Activated CD4-positive, alpha-beta T cell treated with anti-CD3 and anti-CD28 coated beads, Interleukin-2, amount 10 ng/mL, durations not matched to agents 24 days and 14 days (primary cell): Measurements from ENCODE around the gene LBH. TPM values are rescaled to one million over a fixed set of nuclear protein-coding genes. Genes with fewer than 3 reads are reported as not detected.

Experiments
- DNase-seq: peaks from one replicate; pipeline ENCODE4 v3.0.0; 2022
- H3K27ac Mint-ChIP-seq: one replicate; pipeline ENCODE4 v1.8.0; 2022; ENCODE audit warnings: mild to moderate bottlenecking, mixed read lengths
- H3K27me3 Mint-ChIP-seq: one replicate; pipeline ENCODE4 v1.8.0; 2022; ENCODE audit warnings: mixed read lengths
- H3K36me3 Mint-ChIP-seq: one replicate; pipeline ENCODE4 v1.8.0; 2022; ENCODE audit warnings: low read depth, mild to moderate bottlenecking, mixed read lengths
- H3K4me1 Mint-ChIP-seq: one replicate; pipeline ENCODE4 v1.8.0; 2021; ENCODE audit warnings: mixed read lengths
- H3K4me3 Mint-ChIP-seq: one replicate; pipeline ENCODE4 v1.8.0; 2022; ENCODE audit warnings: mild to moderate bottlenecking, moderate library complexity, mixed read lengths
- H3K9me3 Mint-ChIP-seq: one replicate; pipeline ENCODE4 v1.8.0; 2021; ENCODE audit warnings: mixed read lengths
- intact Hi-C: fragments of 100-400 bp; cut with micrococcal nuclease; formaldehyde crosslinking; loops from one replicate; pipeline ENCODE4 v1.15.1; 2023
- total RNA-seq: library from RNA; stranded (reverse); gene quantifications from 2 replicates; pipeline ENCODE4 v1.2.3, GENCODE V29; 2022

Gene LBH
- total RNA-seq, 1 donor from 2014 or later = 176 TPM

DNA sequence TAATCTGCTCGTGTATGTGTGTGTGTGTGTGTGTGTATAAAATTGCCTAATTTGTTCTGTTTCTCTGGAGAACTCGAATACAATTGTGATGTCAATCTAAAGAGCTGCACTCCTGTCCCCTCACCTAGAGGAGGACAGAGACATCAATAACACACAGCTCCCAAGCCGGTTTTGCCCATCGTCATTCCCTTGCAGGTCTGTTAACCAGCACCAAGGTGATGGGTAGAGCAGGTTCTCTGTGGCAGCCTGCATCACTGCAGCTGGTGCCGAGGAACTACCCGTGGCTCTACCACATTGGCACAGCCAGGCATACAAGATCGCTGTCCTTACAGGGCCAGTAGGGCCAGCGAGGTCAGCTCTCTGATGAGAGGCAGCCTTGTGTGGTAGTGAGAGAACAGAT is 41.0 kb downstream of the LBH start:
- no peaks in the 10 kb centered on the region for H3K27me3 Mint-ChIP-seq
- peak overlapping the region; percentile 99 for H3K27ac Mint-ChIP-seq
- no peak overlapping the region for H3K4me3 Mint-ChIP-seq
- intact Hi-C loops = no loop called here
- DNase-seq = no peak
- peaks cover 7% of the 10 kb centered on the region for H3K36me3 Mint-ChIP-seq
- H3K9me3 Mint-ChIP-seq = peaks cover 8% of the 10 kb centered on the region
- peaks cover 75% of the 10 kb centered on the region for H3K4me1 Mint-ChIP-seq

DNA sequence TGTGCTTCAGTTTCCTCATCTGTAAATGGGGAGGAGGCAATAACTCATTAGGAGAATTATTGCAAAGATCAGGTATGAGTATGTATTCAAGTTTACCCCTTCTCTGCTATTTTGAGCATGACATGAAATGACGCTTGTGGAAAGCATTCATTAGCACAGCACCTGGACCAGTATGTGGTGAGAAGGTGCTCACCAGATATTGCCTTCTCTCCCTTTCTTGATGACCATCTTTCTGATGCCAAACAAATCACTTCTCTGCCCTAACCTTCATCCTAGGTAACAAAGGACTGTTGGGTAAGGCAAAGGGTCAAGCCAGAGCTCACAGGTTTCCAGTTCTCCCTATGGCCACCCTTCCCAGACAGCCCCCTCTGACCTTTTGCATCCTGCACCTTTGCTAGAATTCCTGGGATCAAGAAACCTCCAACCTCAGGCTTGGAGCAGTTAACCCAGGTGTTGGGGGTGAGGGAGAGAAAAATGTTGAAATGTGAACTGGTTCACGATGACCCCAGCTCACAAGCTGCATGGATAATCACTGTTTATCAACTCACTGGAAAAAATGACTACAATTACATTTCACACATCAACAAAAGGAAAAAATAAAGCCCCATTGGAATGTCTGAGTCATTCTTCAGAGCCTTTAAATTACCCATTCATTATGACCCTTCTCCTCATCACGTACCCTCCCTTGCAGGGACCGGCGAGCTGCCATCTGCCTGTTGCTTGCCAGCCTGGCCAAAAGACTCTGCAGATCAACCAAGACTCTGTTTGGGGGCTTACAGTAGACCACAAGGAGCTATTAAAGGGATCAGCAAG is 41.6 kb downstream of the LBH start:
- intact Hi-C loops = loop anchor here (1.0 kb wide), 7 partner anchors 8 to 149 kb away; no protein-coding TSS in a partner anchor
- Mint-ChIP-seq H3K36me3 (peaks cover 6% of the 10 kb centered on the region), H3K9me3 (peaks cover 8% of the 10 kb centered on the region), H3K4me3 (peak overlapping the region; percentile 71), H3K27ac (peak overlapping the region; percentile 99), H3K27me3 (no peaks in the 10 kb centered on the region), H3K4me1 (peaks cover 74% of the 10 kb centered on the region)
- DNase-seq = no peak

DNA sequence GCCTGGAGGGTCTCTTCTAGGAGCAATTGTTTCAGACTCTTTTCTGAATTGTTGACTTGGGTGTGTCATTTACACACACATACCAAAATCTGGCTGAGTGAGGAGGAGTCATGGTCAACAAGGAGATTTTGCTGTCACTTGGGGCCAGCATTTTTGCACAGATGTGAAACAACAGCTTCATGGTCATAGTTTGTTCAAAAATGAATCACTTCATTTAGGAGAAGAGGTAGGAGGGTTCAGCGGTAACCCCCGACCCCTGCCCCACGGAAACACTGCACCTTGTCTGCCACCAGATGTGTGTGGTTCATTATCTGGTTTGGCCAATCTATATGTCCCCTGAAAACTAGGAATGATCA is 42.2 kb downstream of the LBH start:
- Mint-ChIP-seq H3K27me3 (no peaks in the 10 kb centered on the region), H3K27ac (peak overlapping the region; percentile 99), H3K36me3 (peaks cover 6% of the 10 kb centered on the region), H3K4me1 (peaks cover 73% of the 10 kb centered on the region), H3K4me3 (peak overlapping the region; percentile 71), H3K9me3 (peaks cover 8% of the 10 kb centered on the region)
- intact Hi-C loops = loop anchor here (1.0 kb wide), 7 partner anchors 8 to 149 kb away; no protein-coding TSS in a partner anchor
- no peak for DNase-seq

DNA sequence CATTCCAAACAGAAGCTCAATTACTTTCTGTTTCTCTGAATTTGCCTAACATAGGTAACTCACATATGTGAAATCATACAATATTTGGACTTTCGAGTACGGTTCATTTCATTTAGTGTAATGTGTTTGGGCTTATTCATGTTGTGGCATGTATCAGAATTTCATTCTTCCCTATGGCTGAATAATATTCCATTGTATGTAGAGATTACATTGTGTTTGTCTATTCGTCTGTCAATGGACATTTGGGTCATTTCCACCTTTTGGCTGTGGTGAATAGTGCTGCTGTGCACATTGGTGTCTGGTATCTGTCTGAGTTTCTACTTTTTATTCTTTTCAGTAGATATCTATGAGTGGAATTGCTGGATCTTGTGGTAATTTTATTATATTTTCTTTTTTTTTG is 43.9 kb downstream of the LBH start:
- Mint-ChIP-seq H3K27ac (no peak overlapping the region), H3K4me3 (no peak overlapping the region), H3K27me3 (no peaks in the 10 kb centered on the region), H3K9me3 (no peaks in the 10 kb centered on the region), H3K36me3 (peaks cover 4% of the 10 kb centered on the region), H3K4me1 (peaks cover 64% of the 10 kb centered on the region)
- intact Hi-C loops = no loop called here
- no peak for DNase-seq

DNA sequence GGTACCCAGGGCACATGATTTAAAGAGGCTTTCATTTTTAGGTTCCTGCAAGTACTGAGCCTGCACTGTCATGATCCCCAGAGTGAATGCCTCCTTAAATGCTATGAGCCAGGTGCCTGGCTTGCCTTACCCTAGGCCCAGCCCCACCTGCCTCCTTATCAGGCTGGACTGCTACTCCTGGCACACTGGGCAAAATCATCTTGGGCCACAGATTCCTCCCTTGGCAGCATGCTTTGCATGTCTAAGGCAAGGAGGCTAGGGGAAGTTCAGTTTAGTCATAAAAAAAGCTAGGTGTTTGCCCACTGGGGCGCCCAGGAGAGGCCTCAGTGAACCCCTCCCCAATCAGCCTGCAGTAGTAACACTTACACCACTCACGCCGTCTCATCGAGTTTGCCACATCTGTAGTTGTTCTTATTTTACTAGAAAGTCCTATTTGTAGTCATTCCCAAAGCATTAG is 45.1 kb downstream of the LBH start:
- H3K27ac Mint-ChIP-seq = peak overlapping the region; percentile 61
- H3K27me3 Mint-ChIP-seq = no peaks in the 10 kb centered on the region
- peaks cover 4% of the 10 kb centered on the region for H3K36me3 Mint-ChIP-seq
- no peaks in the 10 kb centered on the region for H3K9me3 Mint-ChIP-seq
- no peak for DNase-seq
- no peak overlapping the region for H3K4me3 Mint-ChIP-seq
- intact Hi-C loops = loop anchor here (1.0 to 2.0 kb wide), 2 partner anchors 12 to 22 kb away; no protein-coding TSS in a partner anchor
- H3K4me1 Mint-ChIP-seq = peaks cover 56% of the 10 kb centered on the region

GRCh38 chr2:30277582-30277981 is 46.2 kb downstream of the LBH start:
- peaks cover 48% of the 10 kb centered on the region for H3K4me1 Mint-ChIP-seq

DNA sequence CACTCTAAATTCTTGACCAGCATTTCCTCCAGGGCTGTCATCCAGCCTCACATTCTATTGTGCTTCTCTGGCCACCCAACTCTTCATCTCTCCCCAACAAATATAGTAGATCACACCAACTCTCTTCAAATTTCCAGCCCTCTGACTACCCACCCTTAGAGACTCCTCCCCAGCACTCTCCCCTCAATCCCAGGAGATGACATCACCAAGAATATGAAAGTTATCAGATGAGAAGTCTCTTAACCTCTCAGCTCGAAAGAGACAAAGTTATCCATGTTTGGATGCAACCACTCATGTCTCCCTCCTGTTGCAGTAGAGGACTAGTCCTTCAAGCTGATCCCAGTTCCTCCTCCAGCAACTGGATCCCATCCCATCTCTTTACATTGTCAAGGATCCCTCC is 47.1 kb downstream of the LBH start:
- intact Hi-C loops = no loop called here
- H3K4me1 Mint-ChIP-seq = peaks cover 39% of the 10 kb centered on the region
- H3K36me3 Mint-ChIP-seq = peaks cover under 1% of the 10 kb centered on the region
- no peaks in the 10 kb centered on the region for H3K9me3 Mint-ChIP-seq
- H3K4me3 Mint-ChIP-seq = no peak overlapping the region
- H3K27me3 Mint-ChIP-seq = no peaks in the 10 kb centered on the region
- DNase-seq = no peak
- H3K27ac Mint-ChIP-seq = no peak overlapping the region

More at GRCh38 chr2:30277582-30277981, 46.2 kb downstream of the LBH start:
- H3K9me3 Mint-ChIP-seq = no peaks in the 10 kb centered on the region
- H3K27me3 Mint-ChIP-seq = no peaks in the 10 kb centered on the region
- DNase-seq = no peak
- intact Hi-C loops = loop anchor here (2.0 kb wide), 1 partner anchor 21 kb away; no protein-coding TSS in a partner anchor
- H3K36me3 Mint-ChIP-seq = peaks cover 4% of the 10 kb centered on the region
- peak overlapping the region; percentile 64 for H3K27ac Mint-ChIP-seq
- H3K4me3 Mint-ChIP-seq = no peak overlapping the region

GRCh38 chr2:30280596-30281434 is 49.5 kb downstream of the LBH start:
- no peak overlapping the region for H3K4me3 Mint-ChIP-seq
- H3K36me3 Mint-ChIP-seq = no peaks in the 10 kb centered on the region
- no peaks in the 10 kb centered on the region for H3K9me3 Mint-ChIP-seq
- DNase-seq = no peak
- H3K4me1 Mint-ChIP-seq = peaks cover 24% of the 10 kb centered on the region
- intact Hi-C loops = no loop called here
- no peaks in the 10 kb centered on the region for H3K27me3 Mint-ChIP-seq
- H3K27ac Mint-ChIP-seq = no peak overlapping the region

GRCh38 chr2:30282081-30282480 is 50.7 kb downstream of the LBH start:
- no peak for DNase-seq
- Mint-ChIP-seq H3K36me3 (no peaks in the 10 kb centered on the region), H3K4me1 (peaks cover 22% of the 10 kb centered on the region), H3K27me3 (no peaks in the 10 kb centered on the region), H3K27ac (no peak overlapping the region), H3K9me3 (no peaks in the 10 kb centered on the region), H3K4me3 (no peak overlapping the region)
- intact Hi-C loops = no loop called here

- no peak overlapping the region for H3K4me3 Mint-ChIP-seq
- no peaks in the 10 kb centered on the region for H3K9me3 Mint-ChIP-seq
- H3K4me1 Mint-ChIP-seq = peaks cover 22% of the 10 kb centered on the region
- intact Hi-C loops = no loop called here
- H3K36me3 Mint-ChIP-seq = no peaks in the 10 kb centered on the region
- no peaks in the 10 kb centered on the region for H3K27me3 Mint-ChIP-seq
- no peak for DNase-seq
- no peak overlapping the region for H3K27ac Mint-ChIP-seq
Measured at GRCh38 chr2:30282721-30283120, 51.4 kb downstream of the LBH start.

- no peak overlapping the region for H3K27ac Mint-ChIP-seq
- no peaks in the 10 kb centered on the region for H3K36me3 Mint-ChIP-seq
- H3K4me3 Mint-ChIP-seq = no peak overlapping the region
- no peaks in the 10 kb centered on the region for H3K27me3 Mint-ChIP-seq
- peaks cover 23% of the 10 kb centered on the region for H3K4me1 Mint-ChIP-seq
- DNase-seq = no peak
- intact Hi-C loops = no loop called here
- H3K9me3 Mint-ChIP-seq = no peaks in the 10 kb centered on the region
Measured at GRCh38 chr2:30283931-30284565, 52.7 kb downstream of the LBH start.

GRCh38 chr2:30285758-30286157 is 54.4 kb downstream of the LBH start:
- Mint-ChIP-seq H3K4me3 (no peak overlapping the region), H3K4me1 (peaks cover 28% of the 10 kb centered on the region), H3K9me3 (no peaks in the 10 kb centered on the region), H3K27ac (no peak overlapping the region), H3K36me3 (no peaks in the 10 kb centered on the region), H3K27me3 (no peaks in the 10 kb centered on the region)
- DNase-seq = no peak
- intact Hi-C loops = no loop called here

DNA sequence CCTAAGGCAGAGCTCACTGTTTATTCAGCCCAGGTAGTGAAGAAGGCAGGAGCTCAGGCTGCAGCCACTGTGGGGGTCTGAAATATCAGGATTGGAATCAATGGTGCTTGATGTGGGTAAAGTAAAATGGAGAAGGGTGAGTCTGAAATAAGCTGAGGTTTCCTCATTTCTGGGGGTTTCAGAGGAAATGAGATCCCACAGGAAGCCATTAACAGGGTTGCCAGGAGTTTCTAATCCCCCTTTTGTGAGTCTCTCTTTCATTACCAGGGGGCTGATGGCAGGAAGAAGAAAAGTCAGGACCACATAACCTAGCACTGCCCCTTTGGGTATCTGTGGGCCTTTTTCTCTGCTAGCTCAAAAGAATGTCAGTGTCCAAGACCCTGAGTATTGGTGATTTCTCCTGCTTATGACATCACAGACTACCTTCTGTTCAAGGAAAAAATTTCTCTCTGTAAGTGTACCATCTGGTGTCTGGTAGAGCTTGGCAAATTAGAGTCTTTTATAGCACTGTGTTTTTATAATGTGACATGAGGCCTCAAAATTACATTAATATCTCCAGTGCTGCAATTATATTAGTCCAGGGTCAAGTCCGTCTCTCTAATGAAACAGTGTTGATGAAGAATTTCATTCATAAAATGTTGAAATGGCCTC is 56.0 kb downstream of the LBH start:
- Mint-ChIP-seq H3K4me1 (peaks cover 29% of the 10 kb centered on the region), H3K4me3 (peak overlapping the region; percentile 6), H3K27me3 (no peaks in the 10 kb centered on the region), H3K36me3 (no peaks in the 10 kb centered on the region), H3K27ac (peak overlapping the region; percentile 81), H3K9me3 (peaks cover 3% of the 10 kb centered on the region)
- intact Hi-C loops = no loop called here
- DNase-seq = no peak
